HepG2 (cell line): ENCODE data around the gene XCL2. TPM values are rescaled to one million over a fixed set of nuclear protein-coding genes. Genes with fewer than 3 reads are reported as not detected.

Experiments used
- ATAC-seq: fragments of 200-7000 bp; cut with Tn5 transposase; 3 replicates; pipeline ENCODE4 v1.9.1; 2020; ENCODE audit warnings: mild to moderate bottlenecking, moderate library complexity
- BruUV-seq: library from RNA; stranded (reverse); fragments of 400-500 nt; replicated peaks from 2 replicates; lab custom pipeline; 2021; lab: Mats Ljungman, UMichigan
- CTCF ChIA-PET: fragments of 300-600 bp; formaldehyde crosslinking; extraction: SDS; loops from one replicate; lab custom pipeline; 2021; ENCODE audit warnings: low total read pairs, inconsistent platforms, low intra/inter-chr PET ratio; lab: Yijun Ruan, JAX
- POLR2A ChIA-PET: fragments of 350-600 bp; sonication (Branson Sonifier 250); formaldehyde crosslinking; loops from one replicate; lab custom pipeline; 2020; ENCODE audit warnings: antibody characterized with exemption, inconsistent platforms; lab: Yijun Ruan, JAX
- DNase-seq: peaks from one replicate; pipeline ENCODE4 v3.0.0-alpha.2; 2015; ENCODE audit warnings: low spot score
- FAIRE-seq: peaks from 3 replicates; lab custom pipeline; 2011; peaks lifted over from hg19 to GRCh38; lab: Jason Lieb, UNC
- H2AFZ ChIP-seq: one replicate; pipeline ENCODE4 v1.6.1; 2011; ENCODE audit warnings: low read length, inconsistent platforms
- H3K27ac ChIP-seq: fragments of 300-600 bp; 3 replicates; pipeline ENCODE4 v1.8.0; 2011; ENCODE audit warnings: mixed run types, mild to moderate bottlenecking, mixed read lengths, low read length, inconsistent platforms; ENCODE audit not compliant: insufficient read depth; ENCODE audit errors: extremely low read length
- H3K27me3 ChIP-seq, 2 experiments: fragments of 200-600 bp in 1 of 2; 2 replicates in 1 of 2; 3 replicates in 1 of 2; pipeline versions ENCODE4 v1.6.0 to v1.8.0; 2011; ENCODE audit warnings: low read length in 2 of 2, mild to moderate bottlenecking in 2 of 2, moderate library complexity in 2 of 2, inconsistent platforms in 1 of 2; ENCODE audit not compliant: insufficient read depth in 2 of 2, control insufficient read depth in 1 of 2
- H3K36me3 ChIP-seq, 2 experiments: fragments of 200-600 bp in 1 of 2; replicated peaks in 1 of 2; 2 replicates in 1 of 2; 3 replicates in 1 of 2; pipeline versions ENCODE4 v1.5.1 to v1.8.0; 2011; ENCODE audit warnings: low read length in 2 of 2, inconsistent platforms in 1 of 2; ENCODE audit not compliant: insufficient read depth in 2 of 2, control insufficient read depth in 1 of 2
- H3K4me1 ChIP-seq: 2 replicates; pipeline ENCODE4 v1.5.1; 2012; ENCODE audit warnings: low read length, inconsistent platforms; ENCODE audit not compliant: insufficient read depth
- H3K4me2 ChIP-seq: 2 replicates; pipeline ENCODE4 v1.6.0; 2011; ENCODE audit warnings: low read depth, low read length, inconsistent platforms
- H3K4me3 ChIP-seq, 3 experiments: fragments of 200-600 bp in 1 of 3; sonication (generic), shearing (Covaris generic) in 1 of 3; replicated peaks in 1 of 3; 2 replicates each; pipeline ENCODE4 v1.5.1; 2011 to 2016; ENCODE audit warnings: low read length in 3 of 3, inconsistent platforms in 2 of 3, low read depth in 2 of 3, mild to moderate bottlenecking in 2 of 3, control low read depth in 1 of 3, mixed read lengths in 1 of 3; ENCODE audit not compliant: insufficient read depth in 1 of 3
- H3K79me2 ChIP-seq: one replicate; pipeline ENCODE4 v1.6.1; 2011; ENCODE audit warnings: low read length, inconsistent platforms; ENCODE audit not compliant: insufficient read depth
- H3K9ac ChIP-seq: 2 replicates; pipeline ENCODE4 v1.6.0; 2011; ENCODE audit warnings: mild to moderate bottlenecking, low read depth, low read length, inconsistent platforms; ENCODE audit not compliant: insufficient read depth
- H3K9me3 ChIP-seq: 2 replicates; pipeline ENCODE4 v1.5.1; 2012; ENCODE audit warnings: mild to moderate bottlenecking, low read length
- H4K20me1 ChIP-seq: 2 replicates; pipeline ENCODE4 v1.6.0; 2011; ENCODE audit warnings: inconsistent platforms, mild to moderate bottlenecking, low read length, moderate library complexity; ENCODE audit not compliant: insufficient read depth
- ESRRA ChIP-seq: sonication (generic); formaldehyde crosslinking; IDR thresholded peaks from 2 replicates; pipeline ENCODE4 v1.5.1; 2020; ENCODE audit warnings: mild to moderate bottlenecking, low read depth, missing genetic modification reagents
- HNRNPUL1 ChIP-seq: fragments of 200-400 bp; formaldehyde crosslinking; IDR thresholded peaks from 2 replicates; pipeline ENCODE4 v1.6.1; 2017; ENCODE audit warnings: low read depth, mild to moderate bottlenecking, low read length, moderate library complexity
- KMT2B ChIP-seq: IDR thresholded peaks from 2 replicates; pipeline ENCODE4 v1.6.1; 2016; ENCODE audit warnings: missing genetic modification reagents, missing compliant biosample characterization
- POGZ ChIP-seq: sonication (generic); formaldehyde crosslinking; IDR thresholded peaks from 2 replicates; pipeline ENCODE4 v1.4.0; 2020; ENCODE audit warnings: mild to moderate bottlenecking, missing genetic modification reagents
- SALL2 ChIP-seq: sonication (generic); formaldehyde crosslinking; IDR thresholded peaks from 2 replicates; pipeline ENCODE4 v1.8.1; 2023; ENCODE audit warnings: mild to moderate bottlenecking, missing genetic modification reagents, inconsistent platforms
- TAF15 ChIP-seq: fragments of 200-400 bp; formaldehyde crosslinking; IDR thresholded peaks from one replicate; pipeline ENCODE4 v1.6.1; 2018; ENCODE audit warnings: mild to moderate bottlenecking, low read depth, low read length; ENCODE audit not compliant: poor library complexity, severe bottlenecking
- ZNF121 ChIP-seq: sonication (generic); formaldehyde crosslinking; IDR thresholded peaks from 2 replicates; pipeline ENCODE4 v1.5.0; 2020; ENCODE audit warnings: mild to moderate bottlenecking, missing genetic modification reagents
- ZNF33A ChIP-seq: sonication (generic); formaldehyde crosslinking; IDR thresholded peaks from 2 replicates; pipeline ENCODE4 v1.5.1; 2020; ENCODE audit warnings: missing genetic modification reagents, mild to moderate bottlenecking, moderate library complexity, borderline replicate concordance
- ZNF816 ChIP-seq: sonication (generic); formaldehyde crosslinking; IDR thresholded peaks from 2 replicates; pipeline ENCODE4 v1.8.0; 2022; ENCODE audit warnings: missing genetic modification reagents, mild to moderate bottlenecking, borderline replicate concordance
- ZSCAN31 ChIP-seq: sonication (generic); formaldehyde crosslinking; IDR thresholded peaks from 2 replicates; pipeline ENCODE4 v1.5.0; 2020; ENCODE audit warnings: low read depth, mild to moderate bottlenecking, missing genetic modification reagents
- WGBS: methylation state at CpG from one replicate; pipeline ENCODE4 v1.1.6; 2017; ENCODE audit warnings: low lambda C conversion rate; 5-methylcytosine and 5-hydroxymethylcytosine counted together
- in situ Hi-C: cut with HindIII; loops from 2 replicates; pipeline ENCODE4 v1.10.0; 2017; ENCODE audit warnings: low pct_unique_long_range_greater_than_20kb; ENCODE audit not compliant: extremely low pct_ligation_motif_present
- intact Hi-C: fragments of 100-400 bp; cut with micrococcal nuclease; formaldehyde crosslinking; loops from one replicate; pipeline ENCODE4 v1.10.0; 2022; ENCODE audit not compliant: unreplicated experiment
- polyA plus RNA-seq, 8 experiments: library from polyadenylated mRNA; depleted of rRNA in 3 of 8; stranded (reverse) in 7 of 8; unstranded in 1 of 8; fragments of >200 nt; fragmentation: Illumina TruSeq in 4 of 8; extraction: Trizol in 4 of 8; gene quantifications; 2 replicates each; pipeline versions ENCODE4 v1.2.1 to v1.2.3, GENCODE V29; 2011 to 2016; ENCODE audit warnings: low read depth in 4 of 8, missing spikeins in 1 of 8, mixed read lengths in 1 of 8; ENCODE audit not compliant: insufficient read depth in 1 of 8
- total RNA-seq, 5 experiments: library from RNA; depleted of rRNA; stranded (reverse); fragments of >200 nt; fragmentation: Illumina TruSeq; extraction: Trizol; gene quantifications; 2 replicates each; pipeline ENCODE4 v1.2.3, GENCODE V29; 2016; ENCODE audit warnings: low read depth in 1 of 5
- TF ChIP-seq, protein P1 (sequence below): sonication (generic); formaldehyde crosslinking; IDR thresholded peaks from 2 replicates; pipeline ENCODE4 v1.5.1; 2020; ENCODE audit warnings: mild to moderate bottlenecking, missing genetic modification reagents, moderate library complexity
- TF ChIP-seq, protein P2 (sequence below): sonication (generic); formaldehyde crosslinking; IDR thresholded peaks from 2 replicates; pipeline ENCODE4 v1.5.1; 2020; ENCODE audit warnings: missing genetic modification reagents, mild to moderate bottlenecking, borderline replicate concordance
- TF ChIP-seq, protein P3 (sequence below): sonication (generic); formaldehyde crosslinking; IDR thresholded peaks from 2 replicates; pipeline ENCODE4 v1.8.1; 2023; ENCODE audit warnings: mild to moderate bottlenecking, missing genetic modification reagents, borderline replicate concordance
- TF ChIP-seq, protein P4 (sequence below): sonication (generic); formaldehyde crosslinking; IDR thresholded peaks from 2 replicates; pipeline ENCODE4 v1.4.0; 2020; ENCODE audit warnings: missing genetic modification reagents
- TF ChIP-seq, protein P5 (sequence below): IDR thresholded peaks from 2 replicates; pipeline ENCODE4 v1.6.1; 2016; ENCODE audit warnings: mild to moderate bottlenecking, missing biosample characterization, missing genetic modification reagents
- TF ChIP-seq, protein P6 (sequence below): sonication (generic); formaldehyde crosslinking; IDR thresholded peaks from 2 replicates; pipeline ENCODE4 v1.4.0; 2020; ENCODE audit warnings: mild to moderate bottlenecking, missing genetic modification reagents
- TF ChIP-seq, protein P7 (sequence below): sonication (generic); formaldehyde crosslinking; IDR thresholded peaks from 2 replicates; pipeline ENCODE4 v1.4.0; 2020; ENCODE audit warnings: missing genetic modification reagents

Gene XCL2
- total and polyA plus RNA-seq, 2 of the 13 experiments (the other 11 are each of a cell fraction or from before 2014, with no cell fraction given): 0.50 TPM; not detected in 1

DNA sequence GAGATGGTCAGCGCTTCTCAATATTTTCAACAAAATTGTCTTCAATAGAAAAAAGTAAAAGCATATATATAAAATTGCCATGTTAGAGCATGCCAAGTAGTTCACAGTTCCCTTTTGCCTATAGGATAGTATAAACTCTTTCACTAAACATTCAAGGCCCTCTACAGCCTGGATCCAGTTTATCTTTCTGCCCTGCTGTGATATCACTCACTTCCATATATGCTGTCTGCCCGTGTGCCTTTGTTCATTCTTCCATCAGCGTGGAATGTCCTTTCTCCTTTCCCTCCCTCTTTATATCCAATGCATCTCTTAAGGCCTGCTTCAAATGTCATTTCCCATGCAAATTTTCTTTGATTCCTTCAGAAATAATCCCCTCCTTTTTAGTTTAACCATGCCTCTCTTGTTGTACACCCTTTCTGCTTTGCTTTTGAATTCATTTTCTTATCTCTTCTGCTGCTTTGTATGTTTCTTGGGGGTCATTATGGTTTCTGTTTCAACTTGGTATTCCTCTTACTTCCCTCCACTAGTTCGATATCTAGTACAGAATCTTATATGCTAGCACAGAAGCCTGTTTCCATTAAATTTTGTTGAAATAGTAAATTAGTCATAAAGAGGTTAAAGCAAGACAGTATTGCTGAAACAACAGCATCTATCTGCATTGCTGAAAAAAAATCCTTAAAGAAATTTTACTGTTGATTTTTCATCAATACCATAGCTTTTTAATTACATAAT, 44.7 kb downstream of the XCL2 start:
- in situ Hi-C loops (no loop called here), intact Hi-C loops (loop anchor here (5.0 kb wide), 1 partner anchor 58 kb away; no protein-coding TSS in a partner anchor)
- DNase-seq (no peak), FAIRE-seq (no peak), ATAC-seq (no peak)
- no peak overlapping the region for H3K4me2 ChIP-seq
- POLR2A ChIA-PET: no interaction called here
- no peaks in the 10 kb centered on the region for H3K9me3 ChIP-seq
- H3K27ac ChIP-seq: no peak overlapping the region
- H3K27me3 ChIP-seq: no peaks in the 10 kb centered on the region
- H4K20me1 ChIP-seq: no peaks in the 10 kb centered on the region
- CTCF ChIA-PET: no interaction called here
- no peaks in the 10 kb centered on the region; a peak in 1 of 5 replicates for H3K36me3 ChIP-seq
- no peak overlapping the region for H2AFZ ChIP-seq
- peaks cover 12% of the 10 kb centered on the region for H3K79me2 ChIP-seq
- 96% methylated on average over 4 of the region's 4 CpGs for WGBS
- H3K4me1 ChIP-seq: peaks cover 62% of the 10 kb centered on the region
- BruUV-seq: no TSS peak
- H3K4me3 ChIP-seq: no peak overlapping the region
- no peak overlapping the region for H3K9ac ChIP-seq
- TF ChIP-seq ZNF121 (CRISPR knock-in tag) (no peak), KMT2B (no peak), ESRRA (CRISPR knock-in tag) (no peak), ZNF816 (no peak), TAF15 (no peak), ZNF33A (CRISPR knock-in tag) (no peak), POGZ (CRISPR knock-in tag) (no peak), HNRNPUL1 (no peak), ZSCAN31 (CRISPR knock-in tag) (no peak), SALL2 (CRISPR knock-in tag) (no peak)
- TF ChIP-seq, protein P1, sequence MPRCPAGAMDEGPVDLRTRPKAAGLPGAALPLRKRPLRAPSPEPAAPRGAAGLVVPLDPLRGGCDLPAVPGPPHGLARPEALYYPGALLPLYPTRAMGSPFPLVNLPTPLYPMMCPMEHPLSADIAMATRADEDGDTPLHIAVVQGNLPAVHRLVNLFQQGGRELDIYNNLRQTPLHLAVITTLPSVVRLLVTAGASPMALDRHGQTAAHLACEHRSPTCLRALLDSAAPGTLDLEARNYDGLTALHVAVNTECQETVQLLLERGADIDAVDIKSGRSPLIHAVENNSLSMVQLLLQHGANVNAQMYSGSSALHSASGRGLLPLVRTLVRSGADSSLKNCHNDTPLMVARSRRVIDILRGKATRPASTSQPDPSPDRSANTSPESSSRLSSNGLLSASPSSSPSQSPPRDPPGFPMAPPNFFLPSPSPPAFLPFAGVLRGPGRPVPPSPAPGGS (CRISPR knock-in tag): no peak
- TF ChIP-seq, protein P2, sequence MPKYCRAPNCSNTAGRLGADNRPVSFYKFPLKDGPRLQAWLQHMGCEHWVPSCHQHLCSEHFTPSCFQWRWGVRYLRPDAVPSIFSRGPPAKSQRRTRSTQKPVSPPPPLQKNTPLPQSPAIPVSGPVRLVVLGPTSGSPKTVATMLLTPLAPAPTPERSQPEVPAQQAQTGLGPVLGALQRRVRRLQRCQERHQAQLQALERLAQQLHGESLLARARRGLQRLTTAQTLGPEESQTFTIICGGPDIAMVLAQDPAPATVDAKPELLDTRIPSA: no peak
- TF ChIP-seq, protein P3, sequence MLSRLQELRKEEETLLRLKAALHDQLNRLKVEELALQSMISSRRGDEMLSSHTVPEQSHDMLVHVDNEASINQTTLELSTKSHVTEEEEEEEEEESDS (CRISPR knock-in tag): no peak
- TF ChIP-seq, protein P4, sequence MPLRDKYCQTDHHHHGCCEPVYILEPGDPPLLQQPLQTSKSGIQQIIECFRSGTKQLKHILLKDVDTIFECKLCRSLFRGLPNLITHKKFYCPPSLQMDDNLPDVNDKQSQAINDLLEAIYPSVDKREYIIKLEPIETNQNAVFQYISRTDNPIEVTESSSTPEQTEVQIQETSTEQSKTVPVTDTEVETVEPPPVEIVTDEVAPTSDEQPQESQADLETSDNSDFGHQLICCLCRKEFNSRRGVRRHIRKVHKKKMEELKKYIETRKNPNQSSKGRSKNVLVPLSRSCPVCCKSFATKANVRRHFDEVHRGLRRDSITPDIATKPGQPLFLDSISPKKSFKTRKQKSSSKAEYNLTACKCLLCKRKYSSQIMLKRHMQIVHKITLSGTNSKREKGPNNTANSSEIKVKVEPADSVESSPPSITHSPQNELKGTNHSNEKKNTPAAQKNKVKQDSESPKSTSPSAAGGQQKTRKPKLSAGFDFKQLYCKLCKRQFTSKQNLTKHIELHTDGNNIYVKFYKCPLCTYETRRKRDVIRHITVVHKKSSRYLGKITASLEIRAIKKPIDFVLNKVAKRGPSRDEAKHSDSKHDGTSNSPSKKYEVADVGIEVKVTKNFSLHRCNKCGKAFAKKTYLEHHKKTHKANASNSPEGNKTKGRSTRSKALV (CRISPR knock-in tag): no peak
- TF ChIP-seq, protein P5, sequence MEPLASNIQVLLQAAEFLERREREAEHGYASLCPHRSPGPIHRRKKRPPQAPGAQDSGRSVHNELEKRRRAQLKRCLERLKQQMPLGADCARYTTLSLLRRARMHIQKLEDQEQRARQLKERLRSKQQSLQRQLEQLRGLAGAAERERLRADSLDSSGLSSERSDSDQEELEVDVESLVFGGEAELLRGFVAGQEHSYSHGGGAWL (CRISPR knock-in tag): no peak
- TF ChIP-seq, protein P6, sequence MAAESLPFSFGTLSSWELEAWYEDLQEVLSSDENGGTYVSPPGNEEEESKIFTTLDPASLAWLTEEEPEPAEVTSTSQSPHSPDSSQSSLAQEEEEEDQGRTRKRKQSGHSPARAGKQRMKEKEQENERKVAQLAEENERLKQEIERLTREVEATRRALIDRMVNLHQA: no peak
- TF ChIP-seq, protein P7, sequence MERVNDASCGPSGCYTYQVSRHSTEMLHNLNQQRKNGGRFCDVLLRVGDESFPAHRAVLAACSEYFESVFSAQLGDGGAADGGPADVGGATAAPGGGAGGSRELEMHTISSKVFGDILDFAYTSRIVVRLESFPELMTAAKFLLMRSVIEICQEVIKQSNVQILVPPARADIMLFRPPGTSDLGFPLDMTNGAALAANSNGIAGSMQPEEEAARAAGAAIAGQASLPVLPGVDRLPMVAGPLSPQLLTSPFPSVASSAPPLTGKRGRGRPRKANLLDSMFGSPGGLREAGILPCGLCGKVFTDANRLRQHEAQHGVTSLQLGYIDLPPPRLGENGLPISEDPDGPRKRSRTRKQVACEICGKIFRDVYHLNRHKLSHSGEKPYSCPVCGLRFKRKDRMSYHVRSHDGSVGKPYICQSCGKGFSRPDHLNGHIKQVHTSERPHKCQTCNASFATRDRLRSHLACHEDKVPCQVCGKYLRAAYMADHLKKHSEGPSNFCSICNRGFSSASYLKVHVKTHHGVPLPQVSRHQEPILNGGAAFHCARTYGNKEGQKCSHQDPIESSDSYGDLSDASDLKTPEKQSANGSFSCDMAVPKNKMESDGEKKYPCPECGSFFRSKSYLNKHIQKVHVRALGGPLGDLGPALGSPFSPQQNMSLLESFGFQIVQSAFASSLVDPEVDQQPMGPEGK: no peak
